ES-I3 (cell line): ENCODE data around the gene ADGRA1.
"Not testable (repeated sequence)": the region's sequence is repeated elsewhere in the genome, so short reads cannot be mapped to it uniquely, and the experiment has no call there.

Experiments
- H3K36me3 ChIP-seq: 2 replicates; pipeline ENCODE4 v1.6.1; 2013; ENCODE audit warnings: mild to moderate bottlenecking, low read length, control low read depth, moderate library complexity; ENCODE audit not compliant: insufficient read depth
- H3K4me1 ChIP-seq: 2 replicates; pipeline ENCODE4 v1.6.1; 2013; ENCODE audit warnings: mild to moderate bottlenecking, control low read depth, low read length; ENCODE audit not compliant: insufficient read depth
- H3K9ac ChIP-seq: 2 replicates; pipeline ENCODE4 v1.6.1; 2013; ENCODE audit warnings: low read depth, mild to moderate bottlenecking, low read length, moderate library complexity
- H3K9me3 ChIP-seq: 2 replicates; pipeline ENCODE4 v1.6.1; 2013; ENCODE audit warnings: mild to moderate bottlenecking, low read length, moderate library complexity; ENCODE audit not compliant: control insufficient read depth, insufficient read depth

ADGRA1 gene

GRCh38 chr10:133101416-133101810 lies 13.7 kb downstream of the ADGRA1 start:
- Histone ChIP-seq H3K9ac (no peak overlapping the region), H3K36me3 (no peaks in the 10 kb centered on the region), H3K9me3 (no peaks in the 10 kb centered on the region), H3K4me1 (no peaks in the 10 kb centered on the region; the same call in 1 of the 2 replicates)

GRCh38 chr10:133102415-133103095 lies 14.8 kb downstream of the ADGRA1 start:
- Histone ChIP-seq H3K9ac (no peak overlapping the region), H3K4me1 (no peaks in the 10 kb centered on the region; the same call in 1 of the 2 replicates), H3K36me3 (no peaks in the 10 kb centered on the region), H3K9me3 (peaks cover 3% of the 10 kb centered on the region; the same call in 1 of the 2 replicates)

GRCh38 chr10:133103311-133103910 lies 15.7 kb downstream of the ADGRA1 start:
- no peaks in the 10 kb centered on the region; the same call in 1 of the 2 replicates for H3K4me1 ChIP-seq

DNA sequence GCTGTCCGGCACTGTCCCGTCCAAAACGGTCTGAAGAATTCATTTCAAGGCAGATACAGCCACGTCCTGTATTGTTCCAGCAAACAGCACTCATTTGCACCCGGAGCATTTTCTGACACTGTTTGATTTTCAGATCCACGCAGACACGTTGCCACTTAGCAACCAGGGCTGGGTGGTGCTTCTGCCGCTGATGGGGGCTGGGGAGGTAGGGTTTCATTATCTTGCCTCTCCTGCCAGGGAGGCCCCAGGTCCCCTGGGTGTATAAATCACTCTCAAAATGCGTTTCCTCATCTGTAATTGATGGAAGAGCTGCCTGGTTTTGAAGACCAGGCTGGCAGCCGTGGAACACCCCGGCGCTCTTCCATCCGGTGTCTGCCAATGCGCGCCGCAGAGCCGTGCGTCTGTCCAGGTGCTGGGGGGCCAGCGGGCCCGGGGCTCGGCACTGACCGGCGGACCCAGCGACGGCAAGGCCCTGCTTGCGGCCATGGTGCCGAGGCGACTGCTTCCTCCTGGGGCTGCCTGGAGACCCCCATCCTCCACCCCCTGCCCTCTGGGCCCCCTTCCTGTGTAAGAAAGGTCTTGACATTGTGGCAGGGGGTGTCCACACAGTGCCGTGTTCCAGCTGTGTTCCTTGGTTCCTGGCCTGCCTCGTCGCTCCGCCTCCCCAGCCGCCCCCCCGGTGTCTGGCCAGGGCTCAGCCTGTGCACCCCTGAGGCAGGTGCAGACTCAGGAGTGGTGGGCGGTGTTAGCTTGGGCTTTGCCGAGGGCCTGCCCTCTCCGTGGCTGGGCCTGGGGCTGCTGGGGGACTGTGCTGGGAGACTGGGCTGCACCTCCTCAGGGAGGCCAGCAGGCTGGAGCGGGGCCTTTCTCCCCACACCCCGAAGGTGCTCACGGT lies 16.6 kb downstream of the ADGRA1 start:
- Histone ChIP-seq H3K9me3 (peaks cover 3% of the 10 kb centered on the region; the same call in 1 of the 2 replicates), H3K36me3 (no peaks in the 10 kb centered on the region), H3K9ac (no peak overlapping the region), H3K4me1 (no peaks in the 10 kb centered on the region; the same call in 1 of the 2 replicates)

More at GRCh38 chr10:133103311-133103910, 15.7 kb downstream of the ADGRA1 start:
- Histone ChIP-seq H3K9me3 (peaks cover 3% of the 10 kb centered on the region; the same call in 1 of the 2 replicates), H3K9ac (no peak overlapping the region), H3K36me3 (no peaks in the 10 kb centered on the region)

- peaks cover 3% of the 10 kb centered on the region; the same call in 1 of the 2 replicates for H3K9me3 ChIP-seq
- H3K36me3 ChIP-seq, result no peaks in the 10 kb centered on the region
- no peaks in the 10 kb centered on the region; the same call in 1 of the 2 replicates for H3K4me1 ChIP-seq
- no peak overlapping the region for H3K9ac ChIP-seq
These were observed 17.4 kb downstream of the ADGRA1 start for GRCh38 chr10:133104963-133105640.

- Histone ChIP-seq H3K9me3 (peaks cover 3% of the 10 kb centered on the region; the same call in 1 of the 2 replicates), H3K4me1 (no peaks in the 10 kb centered on the region; the same call in 1 of the 2 replicates), H3K9ac (no peak overlapping the region), H3K36me3 (no peaks in the 10 kb centered on the region)
These were observed 18.1 kb downstream of the ADGRA1 start for GRCh38 chr10:133105686-133106390.

GRCh38 chr10:133106516-133106915 lies 18.8 kb downstream of the ADGRA1 start:
- Histone ChIP-seq H3K4me1 (no peaks in the 10 kb centered on the region; the same call in 1 of the 2 replicates), H3K9me3 (peaks cover 3% of the 10 kb centered on the region; the same call in 1 of the 2 replicates), H3K9ac (no peak overlapping the region), H3K36me3 (no peaks in the 10 kb centered on the region)

DNA sequence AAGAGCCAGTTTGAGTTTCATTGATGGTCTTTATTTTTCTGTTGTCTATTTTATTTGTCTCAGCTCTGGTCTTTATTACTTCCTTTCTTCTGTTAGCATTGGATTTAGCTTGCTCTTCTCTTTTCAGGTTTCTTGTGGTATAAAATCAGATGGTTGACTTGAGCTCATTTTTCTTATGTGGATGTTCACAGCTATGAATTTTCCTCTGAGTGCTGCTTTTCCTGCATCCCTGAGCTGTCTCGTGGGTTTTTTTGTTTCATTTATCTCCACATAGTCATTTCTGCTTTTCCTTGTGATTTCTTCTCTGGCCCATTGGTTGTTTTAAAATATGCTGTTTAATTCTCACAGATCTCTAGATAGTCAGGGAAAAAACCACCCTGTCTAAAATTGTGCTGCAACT lies 19.7 kb downstream of the ADGRA1 start:
- Histone ChIP-seq H3K9ac (no peak overlapping the region), H3K36me3 (no peaks in the 10 kb centered on the region), H3K4me1 (no peaks in the 10 kb centered on the region), H3K9me3 (peaks cover 3% of the 10 kb centered on the region; the same call in 1 of the 2 replicates)

GRCh38 chr10:133109711-133110110 lies 22.0 kb downstream of the ADGRA1 start:
- H3K9ac ChIP-seq, result no peak overlapping the region
- H3K4me1 ChIP-seq, result no peaks in the 10 kb centered on the region
- peaks cover 3% of the 10 kb centered on the region; the same call in 1 of the 2 replicates for H3K9me3 ChIP-seq
- no peaks in the 10 kb centered on the region for H3K36me3 ChIP-seq

DNA sequence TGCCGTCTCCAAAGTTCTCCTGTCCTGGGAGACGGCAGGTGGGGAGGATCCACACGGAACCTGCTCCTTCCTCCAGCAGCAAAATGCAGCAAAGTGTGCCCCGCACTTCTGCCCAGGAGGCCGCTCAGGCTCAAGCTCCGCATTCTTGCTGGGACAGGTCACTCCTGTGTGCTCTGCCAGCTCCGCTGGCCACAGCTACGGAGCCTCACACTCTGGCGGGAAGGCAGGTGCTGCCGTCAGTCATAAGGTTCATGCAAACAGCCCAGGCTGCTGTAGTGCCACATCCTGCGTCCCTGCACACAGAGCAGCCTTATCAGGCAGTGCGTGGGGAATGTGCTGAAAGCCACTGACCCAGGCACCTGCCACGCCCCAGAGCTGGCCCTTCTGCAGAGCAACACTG lies 22.4 kb downstream of the ADGRA1 start:
- H3K4me1 ChIP-seq, result no peaks in the 10 kb centered on the region
- H3K9ac ChIP-seq, result no peak overlapping the region
- peaks cover 3% of the 10 kb centered on the region; the same call in 1 of the 2 replicates for H3K9me3 ChIP-seq
- H3K36me3 ChIP-seq, result no peaks in the 10 kb centered on the region

DNA sequence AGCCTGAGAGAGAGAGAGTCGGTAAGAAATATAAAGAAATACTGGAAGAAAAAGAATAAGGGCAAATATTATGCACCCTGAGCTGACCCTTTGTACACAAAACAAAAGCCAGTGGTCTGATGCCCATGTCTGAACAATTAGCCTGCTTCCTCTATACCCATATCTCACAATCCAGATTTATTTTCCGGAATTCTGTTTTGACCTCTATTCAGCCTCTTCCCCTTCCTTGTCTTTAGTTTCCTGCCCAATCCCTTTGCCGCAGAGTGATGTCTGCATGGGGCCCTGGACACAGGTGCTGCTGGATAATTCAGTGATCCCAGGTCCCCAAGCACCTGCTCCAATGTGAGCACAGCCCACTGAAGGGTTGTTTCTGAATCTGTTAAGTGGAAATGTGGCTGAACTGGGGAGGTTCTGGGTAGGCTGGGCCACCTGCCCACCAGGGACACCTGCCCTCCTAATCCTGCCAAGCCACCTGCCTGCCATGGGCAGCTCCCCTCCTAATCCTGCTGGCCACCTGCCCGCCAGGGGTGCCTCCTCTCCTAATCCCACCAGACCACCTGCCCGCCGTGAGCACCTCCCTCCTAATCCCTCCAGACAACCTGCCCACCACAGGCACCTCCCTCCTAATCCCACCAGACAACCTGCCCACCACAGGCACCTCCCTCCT lies 23.0 kb downstream of the ADGRA1 start:
- H3K9me3 ChIP-seq, result peaks cover 3% of the 10 kb centered on the region; the same call in 1 of the 2 replicates

DNA sequence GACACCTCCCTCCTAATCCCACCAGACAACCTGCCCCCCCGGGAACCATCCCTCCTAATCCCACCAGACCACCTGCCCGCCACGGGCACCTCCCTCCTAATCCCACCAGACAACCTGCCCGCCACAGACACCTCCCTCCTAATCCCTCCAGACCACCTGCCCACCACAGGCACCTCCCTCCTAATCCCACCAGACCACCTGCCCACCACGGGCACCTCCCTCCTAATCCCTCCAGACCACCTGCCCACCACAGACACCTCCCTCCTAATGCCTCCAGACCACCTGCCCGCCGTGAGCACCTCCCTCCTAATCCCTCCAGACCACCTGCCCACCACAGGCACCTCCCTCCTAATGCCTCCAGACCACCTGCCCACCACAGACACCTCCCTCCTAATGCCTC lies 23.9 kb downstream of the ADGRA1 start:
- H3K36me3 ChIP-seq, H3K9me3 ChIP-seq, H3K9ac ChIP-seq, H3K4me1 ChIP-seq: not testable (repeated sequence)

More for the DNA sequence above, 23.0 kb downstream of the ADGRA1 start:
- H3K36me3 ChIP-seq, result no peaks in the 10 kb centered on the region
- H3K4me1 ChIP-seq, result no peaks in the 10 kb centered on the region
- no peak overlapping the region for H3K9ac ChIP-seq
